Loucy (cell line): Measurements from ENCODE around the gene IFI35.
A peak's percentile ranks its signal among the peaks of the same experiment; 100 is the strongest.
"Not testable (repeated sequence)": the region's sequence is repeated elsewhere in the genome, so short reads cannot be mapped to it uniquely, and the experiment has no call there.

Experiments used
- H2AFZ ChIP-seq: fragments of 200-600 bp; sonication (generic); 2 replicates; pipeline ENCODE4 v1.6.0; 2016; ENCODE audit warnings: antibody characterized with exemption, mild to moderate bottlenecking, low read length, moderate library complexity
- H3F3A ChIP-seq: fragments of 200-600 bp; 2 replicates; pipeline ENCODE4 v1.6.0; 2016; ENCODE audit warnings: antibody characterized with exemption, low read depth, mild to moderate bottlenecking
- H3K27me3 ChIP-seq: fragments of 200-600 bp; sonication (generic); 2 replicates; pipeline ENCODE4 v1.6.1; 2014; ENCODE audit warnings: low read length, mild to moderate bottlenecking; ENCODE audit not compliant: insufficient read depth, poor library complexity, severe bottlenecking
- H3K36me3 ChIP-seq: fragments of 200-600 bp; sonication (generic); 2 replicates; pipeline ENCODE4 v1.6.1; 2016; ENCODE audit warnings: low read length; ENCODE audit not compliant: insufficient read depth
- H3K4me1 ChIP-seq: fragments of 200-600 bp; sonication (generic); 2 replicates; pipeline ENCODE4 v1.5.1; 2014; ENCODE audit warnings: low read length, mild to moderate bottlenecking; ENCODE audit not compliant: insufficient read depth, poor library complexity, severe bottlenecking
- H3K4me2 ChIP-seq: fragments of 200-600 bp; sonication (generic); 2 replicates; pipeline ENCODE4 v1.6.0; 2014; ENCODE audit warnings: antibody characterized with exemption, low read length, low read depth, mild to moderate bottlenecking; ENCODE audit not compliant: poor library complexity, severe bottlenecking
- H3K4me3 ChIP-seq: fragments of 200-600 bp; sonication (generic); 2 replicates; pipeline ENCODE4 v1.5.1; 2014; ENCODE audit warnings: low read length, mild to moderate bottlenecking, mixed read lengths; ENCODE audit not compliant: poor library complexity, severe bottlenecking
- H3K79me2 ChIP-seq: fragments of 200-600 bp; sonication (generic); 2 replicates; pipeline ENCODE4 v1.6.1; 2014; ENCODE audit warnings: low read length; ENCODE audit not compliant: insufficient read depth
- H3K9ac ChIP-seq: fragments of 200-600 bp; sonication (generic); 2 replicates; pipeline ENCODE4 v1.6.0; 2014; ENCODE audit warnings: mild to moderate bottlenecking, low read depth, low read length, moderate library complexity; ENCODE audit not compliant: poor library complexity, severe bottlenecking
- H3K9me2 ChIP-seq: fragments of 200-600 bp; sonication (generic); replicated peaks from 2 replicates; pipeline ENCODE4 v1.6.1; 2016; ENCODE audit warnings: low read depth, low read length, mixed read lengths
- H3K9me3 ChIP-seq: fragments of 200-600 bp; sonication (generic); 2 replicates; pipeline ENCODE4 v1.6.1; 2014; ENCODE audit warnings: mild to moderate bottlenecking, antibody characterized with exemption, low read length, low read depth; ENCODE audit not compliant: insufficient read depth
- H4K20me1 ChIP-seq: fragments of 200-600 bp; sonication (generic); 2 replicates; pipeline ENCODE4 v1.6.0; 2014; ENCODE audit warnings: antibody characterized with exemption, low read length, mild to moderate bottlenecking; ENCODE audit not compliant: insufficient read depth, poor library complexity, severe bottlenecking
- EZH2phosphoT487 ChIP-seq: fragments of 200-600 bp; IDR thresholded peaks from 2 replicates; pipeline ENCODE4 v1.6.1; 2018; ENCODE audit warnings: antibody characterized with exemption, mild to moderate bottlenecking, moderate library complexity, borderline replicate concordance
- TF ChIP-seq, protein P1 (sequence below): fragments of 200-600 bp; sonication (generic); conservative IDR thresholded peaks from 2 replicates; pipeline ENCODE4 v1.5.1; 2014; ENCODE audit warnings: mild to moderate bottlenecking, antibody characterized with exemption, low read length

Gene IFI35

DNA sequence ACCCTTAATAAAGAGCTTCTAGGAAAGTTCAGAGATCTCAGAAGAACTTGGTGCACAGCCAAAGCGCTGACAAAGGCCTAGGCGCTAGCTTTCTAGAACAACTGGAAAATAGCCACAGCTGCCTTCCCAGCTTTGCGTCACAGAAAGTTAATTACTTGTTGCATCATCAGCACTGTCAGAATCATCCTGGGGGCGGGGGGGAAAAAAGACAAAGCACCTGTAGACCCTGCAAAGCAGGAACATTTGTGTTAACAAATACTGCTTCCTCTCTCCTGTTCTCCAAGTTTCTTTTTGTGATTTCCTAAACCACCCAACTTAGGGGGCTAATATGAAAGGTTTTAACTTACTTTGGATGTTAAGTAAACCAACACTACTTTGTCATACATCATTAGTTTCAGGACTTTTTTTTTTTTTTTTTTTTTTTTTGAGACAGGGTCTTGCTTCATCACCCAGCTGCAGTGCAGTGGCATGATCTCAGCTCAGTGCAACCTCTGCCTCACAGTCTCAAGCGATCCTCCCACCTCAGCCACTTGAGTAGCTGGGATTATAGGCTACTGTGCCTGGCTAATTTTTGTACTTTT lies 37.5 kb upstream of the IFI35 start:
- Histone ChIP-seq H3K36me3 (no peaks in the 10 kb centered on the region), H3K4me1 (no peaks in the 10 kb centered on the region), H4K20me1 (no peaks in the 10 kb centered on the region), H3K9me2 (no peaks in the 10 kb centered on the region), H3K27me3 (no peaks in the 10 kb centered on the region), H3K9ac (no peak overlapping the region), H2AFZ (no peak overlapping the region), H3K79me2 (peaks cover under 1% of the 10 kb centered on the region; the same call in 1 of the 2 replicates), H3F3A (no peaks in the 10 kb centered on the region; the same call in 1 of the 2 replicates), H3K9me3 (no peaks in the 10 kb centered on the region), H3K4me3 (no peak overlapping the region), H3K4me2 (no peak overlapping the region)
- TF ChIP-seq EZH2phosphoT487, result no peak
- TF ChIP-seq, protein P1, sequence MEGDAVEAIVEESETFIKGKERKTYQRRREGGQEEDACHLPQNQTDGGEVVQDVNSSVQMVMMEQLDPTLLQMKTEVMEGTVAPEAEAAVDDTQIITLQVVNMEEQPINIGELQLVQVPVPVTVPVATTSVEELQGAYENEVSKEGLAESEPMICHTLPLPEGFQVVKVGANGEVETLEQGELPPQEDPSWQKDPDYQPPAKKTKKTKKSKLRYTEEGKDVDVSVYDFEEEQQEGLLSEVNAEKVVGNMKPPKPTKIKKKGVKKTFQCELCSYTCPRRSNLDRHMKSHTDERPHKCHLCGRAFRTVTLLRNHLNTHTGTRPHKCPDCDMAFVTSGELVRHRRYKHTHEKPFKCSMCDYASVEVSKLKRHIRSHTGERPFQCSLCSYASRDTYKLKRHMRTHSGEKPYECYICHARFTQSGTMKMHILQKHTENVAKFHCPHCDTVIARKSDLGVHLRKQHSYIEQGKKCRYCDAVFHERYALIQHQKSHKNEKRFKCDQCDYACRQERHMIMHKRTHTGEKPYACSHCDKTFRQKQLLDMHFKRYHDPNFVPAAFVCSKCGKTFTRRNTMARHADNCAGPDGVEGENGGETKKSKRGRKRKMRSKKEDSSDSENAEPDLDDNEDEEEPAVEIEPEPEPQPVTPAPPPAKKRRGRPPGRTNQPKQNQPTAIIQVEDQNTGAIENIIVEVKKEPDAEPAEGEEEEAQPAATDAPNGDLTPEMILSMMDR, result no peak

DNA sequence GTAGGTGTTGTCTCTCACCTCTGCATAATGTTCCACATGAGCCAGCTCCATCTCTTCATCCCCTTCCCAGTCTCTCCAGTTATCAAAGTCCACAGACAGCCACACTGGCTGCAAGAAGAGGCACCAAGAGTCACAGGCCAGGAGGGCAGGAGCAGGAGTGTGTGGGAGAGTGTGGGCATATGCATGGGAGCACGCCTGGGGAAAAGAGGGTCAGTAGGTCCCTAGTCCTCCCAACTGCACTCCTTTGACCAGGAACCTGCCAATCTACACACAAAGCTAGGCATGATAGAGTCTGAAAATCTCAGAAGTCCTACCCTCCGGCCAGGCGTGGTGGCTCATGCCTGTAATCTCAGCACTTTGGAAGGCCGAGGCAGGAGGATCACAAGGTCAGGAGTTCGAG lies 35.0 kb upstream of the IFI35 start:
- Histone ChIP-seq H3K4me3 (no peak overlapping the region), H3K9me2 (no peaks in the 10 kb centered on the region), H3K27me3 (no peaks in the 10 kb centered on the region), H3K4me2 (no peak overlapping the region), H3K9ac (no peak overlapping the region), H3K79me2 (no peaks in the 10 kb centered on the region), H3K4me1 (peaks cover 5% of the 10 kb centered on the region), H2AFZ (no peak overlapping the region), H4K20me1 (no peaks in the 10 kb centered on the region), H3F3A (no peaks in the 10 kb centered on the region; the same call in 1 of the 2 replicates), H3K9me3 (no peaks in the 10 kb centered on the region), H3K36me3 (no peaks in the 10 kb centered on the region)
- TF ChIP-seq, protein P1, result no peak

DNA sequence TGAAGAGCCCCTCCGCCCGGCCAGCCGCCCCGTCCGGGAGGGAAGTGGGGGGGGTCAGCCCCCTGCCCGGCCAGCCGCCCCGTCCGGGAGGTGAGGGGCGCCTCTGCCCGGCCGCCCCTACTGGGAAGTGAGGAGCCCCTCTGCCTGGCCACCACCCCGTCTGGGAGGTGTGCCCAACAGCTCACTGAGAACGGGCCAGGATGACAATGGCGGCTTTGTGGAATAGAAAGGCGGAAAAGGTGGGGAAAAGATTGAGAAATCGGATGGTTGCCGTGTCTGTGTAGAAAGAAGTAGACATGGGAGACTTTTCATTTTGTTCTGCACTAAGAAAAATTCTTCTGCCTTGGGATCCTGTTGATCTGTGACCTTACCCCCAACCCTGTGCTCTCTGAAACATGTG lies 33.3 kb upstream of the IFI35 start:
- not testable (repeated sequence) for H3K79me2 ChIP-seq, H3K9ac ChIP-seq, H3K4me2 ChIP-seq, H3K36me3 ChIP-seq, H3K4me3 ChIP-seq, H4K20me1 ChIP-seq, H3K9me3 ChIP-seq, H2AFZ ChIP-seq, H3K4me1 ChIP-seq, H3F3A ChIP-seq, H3K27me3 ChIP-seq, H3K9me2 ChIP-seq

DNA sequence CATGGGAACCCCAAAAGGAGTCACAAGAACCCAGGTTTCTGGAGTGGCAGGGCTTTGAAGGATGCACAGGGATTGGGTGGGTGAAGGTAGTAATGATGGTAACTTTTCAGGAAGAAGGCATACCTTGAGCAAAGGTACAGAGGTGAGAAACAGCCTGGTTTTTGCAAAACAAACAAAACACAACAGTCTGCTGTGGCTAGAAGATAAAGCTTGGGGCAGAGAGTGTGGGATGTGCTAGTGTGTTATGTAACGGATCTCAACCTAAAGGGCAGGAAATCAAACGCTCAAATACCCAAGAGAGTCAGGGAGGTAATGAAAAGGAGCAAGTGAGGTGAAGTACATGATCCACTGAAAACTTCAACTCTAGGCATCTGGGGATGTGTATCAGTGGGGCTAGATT lies 31.3 kb upstream of the IFI35 start:
- no peak overlapping the region for H3K9ac ChIP-seq
- H3K36me3 ChIP-seq, result no peaks in the 10 kb centered on the region
- TF ChIP-seq, protein P1, result no peak
- peak overlapping the region; percentile 9 for H3K4me2 ChIP-seq
- H3K9me3 ChIP-seq, result no peaks in the 10 kb centered on the region
- no peaks in the 10 kb centered on the region for H3K27me3 ChIP-seq
- H3K4me3 ChIP-seq, result no peak overlapping the region
- no peaks in the 10 kb centered on the region for H3F3A ChIP-seq
- peaks cover 9% of the 10 kb centered on the region; the same call in 1 of the 2 replicates for H3K79me2 ChIP-seq
- no peaks in the 10 kb centered on the region for H3K9me2 ChIP-seq
- no peaks in the 10 kb centered on the region for H4K20me1 ChIP-seq
- peaks cover 16% of the 10 kb centered on the region for H3K4me1 ChIP-seq
- no peak overlapping the region for H2AFZ ChIP-seq

DNA sequence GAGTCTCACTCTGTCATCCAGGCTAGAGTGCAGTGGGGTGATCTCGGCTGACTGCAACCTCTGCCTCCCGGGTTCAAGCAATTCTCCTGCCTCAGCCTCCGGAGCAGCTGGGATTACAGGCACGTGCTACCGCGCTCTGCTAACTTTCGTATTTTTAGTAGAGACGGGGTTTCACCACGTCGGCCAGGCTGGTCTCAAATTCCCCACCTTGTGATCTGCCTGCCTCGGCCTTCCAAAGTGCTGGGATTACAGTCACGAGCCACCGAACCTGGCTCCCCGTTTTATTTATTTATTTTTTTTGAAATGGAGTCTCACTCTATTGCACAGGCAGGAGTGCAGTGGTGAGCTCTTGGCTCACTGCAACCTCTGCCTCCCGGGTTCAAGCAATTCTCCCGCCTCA lies 30.9 kb upstream of the IFI35 start:
- H4K20me1 ChIP-seq, H3K9me3 ChIP-seq, H3K36me3 ChIP-seq, H3K9ac ChIP-seq, H3F3A ChIP-seq, H3K27me3 ChIP-seq, H2AFZ ChIP-seq, H3K9me2 ChIP-seq, H3K4me3 ChIP-seq: not testable (repeated sequence)
- Histone ChIP-seq H3K79me2 (peaks cover 11% of the 10 kb centered on the region; the same call in 1 of the 2 replicates), H3K4me2 (peak overlapping the region; percentile 9), H3K4me1 (peaks cover 16% of the 10 kb centered on the region)
